NCI-H2196 (cell line): ENCODE results near the gene ERCC1.
"Not testable (repeated sequence)": the region's sequence is repeated elsewhere in the genome, so short reads cannot be mapped to it uniquely, and the experiment has no call there.

Experiments used
- DNase-seq: peaks from one replicate; lab custom pipeline; 2025; ENCODE audit not compliant: unreplicated experiment; lab: John Stamatoyannopoulos, UW

The ERCC1 gene

DNA sequence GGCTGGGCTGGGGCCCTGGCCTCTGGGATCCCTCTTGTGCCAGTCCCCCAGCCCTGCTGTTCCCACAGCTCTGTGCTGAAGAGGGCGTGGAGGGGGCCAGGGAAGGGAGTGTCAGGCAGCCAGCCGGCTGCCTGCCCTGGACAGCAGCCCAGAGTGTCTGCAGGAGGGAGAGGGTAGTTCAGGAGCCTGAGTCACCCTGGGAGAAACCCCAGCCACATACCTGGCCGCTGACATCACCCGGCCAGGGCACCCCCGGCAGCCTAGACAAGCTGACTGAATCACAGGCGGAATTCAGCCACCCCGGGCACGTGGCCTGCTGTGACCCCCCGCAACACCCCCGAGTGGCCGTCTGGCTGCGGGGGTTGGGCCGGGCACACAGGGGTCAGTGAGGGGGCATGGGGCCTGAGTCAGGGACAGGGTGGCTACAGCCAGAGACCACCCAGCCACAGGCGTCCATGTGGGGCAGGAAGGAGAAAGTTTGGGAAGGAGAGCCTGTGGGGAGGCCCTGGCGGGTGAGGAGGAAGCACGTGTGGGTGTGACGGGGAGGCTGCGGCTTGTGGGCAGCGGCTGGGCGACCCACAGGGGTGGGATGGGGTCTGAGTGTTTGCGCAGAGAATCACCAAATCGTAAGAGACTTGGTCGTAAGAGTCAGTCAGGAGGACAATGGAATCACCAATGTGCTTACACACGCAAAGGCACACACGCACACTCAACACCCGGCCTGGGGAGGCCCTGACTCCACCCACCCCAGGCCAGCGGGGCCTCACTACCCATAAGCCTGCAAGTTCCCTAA lies 32.2 kb upstream of the ERCC1 start:
- DNase-seq = peak; percentile 92

- no peak for DNase-seq
Observed at GRCh38 chr19:45451850-45452387, 28.2 kb upstream of the ERCC1 start.

- peak; percentile 4 for DNase-seq
Observed at GRCh38 chr19:45451131-45451849, 27.6 kb upstream of the ERCC1 start.

GRCh38 chr19:45450012-45450333 lies 26.3 kb upstream of the ERCC1 start:
- DNase-seq = no peak

GRCh38 chr19:45448887-45449299 lies 25.2 kb upstream of the ERCC1 start:
- no peak for DNase-seq

DNA sequence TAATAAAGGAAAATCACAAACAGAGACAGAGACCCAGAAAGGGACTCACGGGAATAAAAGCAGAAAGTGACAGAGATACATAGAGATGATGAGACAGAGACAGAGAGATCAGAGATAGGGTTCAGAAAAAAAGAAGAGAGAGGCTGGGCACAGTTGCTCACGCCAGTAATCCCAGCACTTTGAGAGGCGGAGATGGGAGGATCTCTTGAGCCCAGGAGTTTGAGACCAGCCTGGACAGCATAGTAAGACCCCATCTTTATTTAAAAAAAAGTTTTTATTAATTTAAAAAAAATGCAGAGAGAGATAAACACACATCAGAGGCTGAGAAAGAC lies 24.7 kb upstream of the ERCC1 start:
- DNase-seq = no peak

GRCh38 chr19:45446944-45447343 lies 23.2 kb upstream of the ERCC1 start:
- no peak for DNase-seq

DNA sequence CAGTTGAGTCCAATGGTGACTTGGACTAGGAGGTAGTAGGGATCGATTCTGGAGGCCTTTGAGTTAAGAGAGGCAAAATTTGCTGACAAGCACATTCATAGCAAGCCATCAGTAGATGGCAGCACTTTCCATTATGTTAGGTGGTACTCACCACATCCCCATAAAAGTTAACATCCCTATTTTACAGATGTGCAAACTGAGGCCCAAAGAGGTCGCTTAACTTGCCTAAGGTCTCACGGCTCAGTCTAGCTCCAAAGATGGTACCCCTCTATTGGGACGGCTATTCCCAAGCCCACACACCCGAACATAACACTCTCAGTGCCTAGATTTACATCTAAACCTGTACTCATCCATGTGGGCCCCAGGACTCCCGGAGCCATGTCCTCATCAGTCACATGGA lies 22.6 kb upstream of the ERCC1 start:
- no peak for DNase-seq

- DNase-seq = no peak
Observed at GRCh38 chr19:45445139-45445538, 21.4 kb upstream of the ERCC1 start.

DNA sequence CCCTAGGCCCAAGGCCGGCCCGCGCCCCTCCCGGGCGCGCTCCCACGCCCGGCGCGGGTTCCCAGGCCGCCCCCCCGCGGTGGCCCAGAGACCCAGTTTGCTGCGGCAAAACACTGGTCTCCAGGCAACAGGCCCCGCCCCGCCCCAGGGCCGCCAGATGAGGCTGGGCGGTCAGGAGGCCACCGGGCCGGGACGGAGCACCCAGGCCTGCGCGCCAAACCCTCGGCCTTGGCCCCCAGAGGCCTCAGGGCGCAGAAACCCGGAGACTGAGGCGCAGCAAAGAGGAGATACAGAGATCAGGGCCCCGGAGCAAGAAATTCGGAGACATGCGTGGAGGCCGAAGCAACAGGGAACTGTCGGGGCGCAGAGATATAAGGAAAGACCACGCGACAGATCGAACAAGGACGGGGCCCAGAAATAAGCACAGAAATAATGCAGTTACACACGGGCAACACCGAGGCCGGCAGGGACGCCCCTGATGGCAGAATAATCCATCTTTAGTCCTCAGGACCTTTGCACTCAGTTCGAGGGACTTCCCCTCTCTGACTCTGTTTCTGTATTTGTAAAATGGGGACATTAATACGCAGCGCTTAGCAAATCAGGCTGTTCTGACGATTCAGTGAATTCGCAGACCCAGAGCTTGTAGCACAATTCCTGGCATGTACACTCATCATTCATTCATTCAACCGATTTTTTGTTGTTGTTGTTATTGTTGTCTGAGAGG lies 20.8 kb upstream of the ERCC1 start:
- peak; percentile 88 for DNase-seq

DNA sequence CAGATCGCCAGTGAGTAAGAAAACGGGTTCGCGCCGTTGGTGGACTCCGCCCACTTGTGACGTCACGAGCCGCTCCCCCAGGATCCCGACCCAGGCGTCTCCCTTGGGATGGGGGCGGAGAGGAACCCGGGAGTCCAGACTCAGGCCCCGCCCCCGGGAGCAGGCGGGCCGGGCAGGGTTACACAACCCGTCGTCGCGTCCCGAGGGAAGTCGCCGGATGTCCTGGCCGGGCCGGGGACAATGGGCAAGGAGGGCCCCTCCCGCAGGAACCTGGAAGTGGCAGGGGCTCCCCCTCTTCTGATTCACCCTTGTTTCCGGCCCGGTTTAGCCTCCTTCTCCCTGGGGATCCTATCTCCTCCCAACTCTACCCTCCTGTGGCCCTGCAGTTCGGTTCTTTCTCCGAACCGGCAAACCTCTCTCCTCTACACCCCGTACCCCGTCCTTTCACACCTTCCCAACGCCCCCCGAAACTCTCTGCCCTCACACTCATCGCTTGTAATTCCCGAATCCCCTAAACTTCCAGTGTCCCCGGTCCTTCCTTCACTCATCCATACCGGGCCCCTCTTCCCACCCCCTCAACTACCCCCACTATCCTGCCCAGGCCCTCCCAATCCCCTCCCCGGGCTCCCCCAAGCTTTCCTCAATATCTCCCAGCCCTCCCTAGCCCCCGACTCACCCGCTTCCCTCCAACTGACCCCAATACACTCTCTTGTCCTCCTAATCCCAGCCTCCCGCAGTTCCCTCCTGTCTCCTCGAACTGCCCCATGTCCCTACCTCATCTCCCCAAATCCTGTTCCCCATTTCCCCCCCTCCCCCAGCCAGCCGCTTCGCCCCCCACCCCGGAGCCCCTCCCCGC lies 20.0 kb upstream of the ERCC1 start:
- peak; percentile 87 for DNase-seq

DNA sequence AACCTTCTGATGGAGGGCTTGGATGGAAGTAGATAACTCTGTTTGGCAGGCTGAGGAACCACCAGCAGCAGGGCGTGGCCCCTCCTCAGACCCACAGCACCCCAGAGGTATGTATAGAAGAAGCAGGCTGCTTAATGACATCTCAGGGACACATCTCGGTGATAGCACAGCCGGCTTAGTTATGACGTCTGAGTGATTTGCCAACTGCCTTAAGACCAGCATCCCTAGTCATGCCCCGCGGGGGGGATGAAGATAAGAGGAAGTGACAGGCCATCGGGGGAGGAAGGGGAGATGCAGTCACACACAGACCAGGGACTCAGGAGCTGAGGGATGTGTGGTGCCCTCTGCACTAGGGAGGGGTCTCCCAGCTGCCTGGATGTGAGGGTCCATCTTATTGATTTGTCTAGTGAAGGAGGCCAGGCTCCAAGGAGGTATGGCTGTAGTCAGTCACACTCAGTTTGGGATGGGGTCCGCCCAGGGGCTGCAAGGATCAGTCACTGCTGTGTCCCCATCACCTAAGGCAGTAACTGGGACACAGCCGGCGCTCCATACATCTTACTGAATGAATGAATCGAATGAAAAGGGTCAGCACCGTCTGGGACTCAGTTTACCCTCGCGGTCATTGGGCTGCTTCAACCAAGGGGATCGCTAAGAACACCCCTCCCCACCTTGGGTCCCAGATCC lies 19.2 kb upstream of the ERCC1 start:
- no peak for DNase-seq

- DNase-seq = no peak
Observed at GRCh38 chr19:45442408-45442777, 18.7 kb upstream of the ERCC1 start.

- DNase-seq = peak; percentile 8
Observed at GRCh38 chr19:45440873-45441654, 17.3 kb upstream of the ERCC1 start.

DNA sequence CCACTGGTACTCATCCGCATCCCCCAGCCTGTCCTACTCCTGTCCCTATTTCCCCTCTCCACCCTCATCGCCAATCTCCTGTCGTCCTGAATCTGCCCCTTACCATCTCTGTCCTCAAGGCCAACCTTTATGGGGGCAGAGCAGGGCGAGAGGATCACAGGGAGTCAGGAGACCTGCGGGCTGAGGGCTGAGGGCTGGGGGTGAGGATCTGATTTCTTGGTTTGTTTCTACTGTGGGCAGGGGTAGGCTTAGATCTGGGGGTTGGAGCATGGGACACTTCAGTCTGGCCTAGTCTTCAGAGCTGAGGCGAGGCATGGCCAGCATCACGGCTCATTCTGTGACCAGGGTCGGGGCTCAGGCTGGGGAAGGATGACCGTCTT lies 16.5 kb upstream of the ERCC1 start:
- DNase-seq = no peak

GRCh38 chr19:45439569-45440258 lies 16.0 kb upstream of the ERCC1 start:
- peak; percentile 82 for DNase-seq

- no peak for DNase-seq
Observed at GRCh38 chr19:45439190-45439568, 15.5 kb upstream of the ERCC1 start.

DNA sequence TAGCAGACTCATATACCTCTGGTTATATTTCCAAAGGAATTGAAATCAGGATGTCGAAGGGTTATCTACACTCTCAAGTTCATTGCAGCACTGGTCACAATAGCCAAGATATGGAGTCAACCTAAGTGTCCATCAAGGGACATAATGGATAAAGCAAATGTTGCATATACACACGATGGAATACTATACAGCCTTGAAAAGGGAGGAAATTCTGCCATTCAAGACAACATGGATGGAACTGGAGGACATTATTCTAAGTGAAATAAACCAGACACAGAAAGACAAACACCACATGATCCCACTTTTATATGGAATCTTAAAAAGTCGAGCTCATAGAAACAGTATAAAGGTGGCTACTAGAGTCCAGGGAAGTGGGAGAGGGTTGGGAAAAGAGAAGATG lies 13.6 kb upstream of the ERCC1 start:
- no peak for DNase-seq

DNA sequence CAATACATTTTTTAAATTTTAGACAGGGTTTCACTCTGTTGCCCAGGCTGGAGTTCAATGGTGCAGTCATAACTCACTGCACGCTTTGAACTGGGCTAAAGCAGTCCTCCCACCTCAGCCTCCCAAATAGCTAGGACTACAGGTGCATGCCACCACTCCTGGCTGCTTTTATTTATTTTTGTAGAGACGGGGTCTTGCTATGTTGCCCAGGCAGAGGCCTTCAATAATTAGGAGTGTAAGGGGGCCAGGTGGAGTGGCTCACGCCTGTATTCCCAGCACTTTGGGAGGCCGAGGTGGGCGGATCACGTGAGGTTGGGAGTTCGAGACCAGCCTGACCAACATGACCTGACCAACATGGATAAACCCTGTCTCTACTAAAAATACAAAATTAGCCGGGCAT lies 8.8 kb upstream of the ERCC1 start:
- DNase-seq = not testable (repeated sequence)
